ENCODE results near the gene CNTNAP5.

CNTNAP5 gene

GRCh38 chr2:124586835-124587234, 561.7 kb downstream of the CNTNAP5 start:
- no peak for ATAC-seq (replicated peaks)
- Mint-ChIP-seq H3K27ac (no peak overlapping the region), H3K9me3 (peaks cover 5 to 18% of the 10 kb centered on the region in 2 donors), H3K4me1 (ENCODE audit: low read depth in 2 of 2) (no peaks in the 10 kb centered on the region), H3K27me3 (no peaks in the 10 kb centered on the region), H3K36me3 (ENCODE audit: insufficient read depth) (no peaks in the 10 kb centered on the region), H3K4me3 (no peak overlapping the region)
- DNase-seq, result no peak

GRCh38 chr2:124589971-124590370, 564.9 kb downstream of the CNTNAP5 start:
- no peak overlapping the region for H3K4me3 Mint-ChIP-seq
- H3K27ac Mint-ChIP-seq, result no peak overlapping the region
- ATAC-seq (replicated peaks) (no peak), DNase-seq (no peak)
- H3K36me3 Mint-ChIP-seq (ENCODE audit: insufficient read depth), result no peaks in the 10 kb centered on the region
- peaks cover 5 to 20% of the 10 kb centered on the region in 2 donors for H3K9me3 Mint-ChIP-seq
- no peaks in the 10 kb centered on the region for H3K27me3 Mint-ChIP-seq
- no peaks in the 10 kb centered on the region for H3K4me1 Mint-ChIP-seq (ENCODE audit: low read depth in 2 of 2)

GRCh38 chr2:124602759-124603158, 577.7 kb downstream of the CNTNAP5 start:
- no peaks in the 10 kb centered on the region for H3K4me1 Mint-ChIP-seq (ENCODE audit: low read depth in 2 of 2)
- no peaks in the 10 kb centered on the region for H3K36me3 Mint-ChIP-seq (ENCODE audit: insufficient read depth)
- ATAC-seq (replicated peaks) (no peak), DNase-seq (no peak)
- peaks cover 6 to 19% of the 10 kb centered on the region in 2 donors for H3K9me3 Mint-ChIP-seq
- no peaks in the 10 kb centered on the region for H3K27me3 Mint-ChIP-seq
- H3K27ac Mint-ChIP-seq, result no peak overlapping the region
- no peak overlapping the region for H3K4me3 Mint-ChIP-seq

- Mint-ChIP-seq H3K9me3 (peaks cover 6 to 19% of the 10 kb centered on the region in 2 donors), H3K36me3 (ENCODE audit: insufficient read depth) (no peaks in the 10 kb centered on the region), H3K27me3 (no peaks in the 10 kb centered on the region), H3K4me3 (no peak overlapping the region), H3K4me1 (ENCODE audit: low read depth in 2 of 2) (no peaks in the 10 kb centered on the region), H3K27ac (no peak overlapping the region)
- ATAC-seq (replicated peaks), result no peak
- no peak for DNase-seq
Observed at GRCh38 chr2:124604940-124605339, 579.9 kb downstream of the CNTNAP5 start.

GRCh38 chr2:124607679-124608078, 582.6 kb downstream of the CNTNAP5 start:
- Mint-ChIP-seq H3K4me1 (ENCODE audit: low read depth in 2 of 2) (no peaks in the 10 kb centered on the region), H3K36me3 (ENCODE audit: insufficient read depth) (no peaks in the 10 kb centered on the region), H3K27ac (no peak overlapping the region), H3K27me3 (no peaks in the 10 kb centered on the region), H3K9me3 (peaks cover 3 to 4% of the 10 kb centered on the region in 2 donors), H3K4me3 (no peak overlapping the region)
- ATAC-seq (replicated peaks) (no peak), DNase-seq (no peak)

GRCh38 chr2:124609667-124610066, 584.6 kb downstream of the CNTNAP5 start:
- no peak overlapping the region for H3K4me3 Mint-ChIP-seq
- H3K36me3 Mint-ChIP-seq (ENCODE audit: insufficient read depth), result no peaks in the 10 kb centered on the region
- H3K27ac Mint-ChIP-seq, result no peak overlapping the region
- no peaks in the 10 kb centered on the region for H3K27me3 Mint-ChIP-seq
- DNase-seq, result no peak
- H3K9me3 Mint-ChIP-seq, result no peaks in the 10 kb centered on the region
- H3K4me1 Mint-ChIP-seq (ENCODE audit: low read depth in 2 of 2), result no peaks in the 10 kb centered on the region
- no peak for ATAC-seq (replicated peaks)

- Mint-ChIP-seq H3K27ac (no peak overlapping the region), H3K4me3 (no peak overlapping the region), H3K36me3 (ENCODE audit: insufficient read depth) (no peaks in the 10 kb centered on the region), H3K9me3 (no peaks in the 10 kb centered on the region), H3K4me1 (ENCODE audit: low read depth in 2 of 2) (no peaks in the 10 kb centered on the region), H3K27me3 (no peaks in the 10 kb centered on the region)
- ATAC-seq (replicated peaks) (no peak), DNase-seq (no peak)
Observed at GRCh38 chr2:124610141-124610540, 585.1 kb downstream of the CNTNAP5 start.

- ATAC-seq (replicated peaks) (no peak), DNase-seq (no peak)
- Mint-ChIP-seq H3K4me1 (ENCODE audit: low read depth in 2 of 2) (no peaks in the 10 kb centered on the region), H3K4me3 (no peak overlapping the region), H3K9me3 (peaks cover 0 to 2% of the 10 kb centered on the region in 2 donors), H3K27ac (no peak overlapping the region), H3K27me3 (no peaks in the 10 kb centered on the region), H3K36me3 (ENCODE audit: insufficient read depth) (no peaks in the 10 kb centered on the region)
Observed at GRCh38 chr2:124610866-124611265, 585.8 kb downstream of the CNTNAP5 start.

GRCh38 chr2:124623560-124623959, 598.5 kb downstream of the CNTNAP5 start:
- Mint-ChIP-seq H3K27me3 (no peaks in the 10 kb centered on the region), H3K27ac (no peak overlapping the region), H3K9me3 (peaks cover 7 to 15% of the 10 kb centered on the region in 2 donors), H3K4me1 (ENCODE audit: low read depth in 2 of 2) (no peaks in the 10 kb centered on the region), H3K4me3 (no peak overlapping the region), H3K36me3 (ENCODE audit: insufficient read depth) (no peaks in the 10 kb centered on the region)
- ATAC-seq (replicated peaks), result no peak
- no peak for DNase-seq

- ATAC-seq (replicated peaks) (no peak), DNase-seq (no peak)
- H3K4me3 Mint-ChIP-seq, result no peak overlapping the region
- H3K36me3 Mint-ChIP-seq (ENCODE audit: insufficient read depth), result no peaks in the 10 kb centered on the region
- no peaks in the 10 kb centered on the region for H3K27me3 Mint-ChIP-seq
- H3K27ac Mint-ChIP-seq, result no peak overlapping the region
- H3K9me3 Mint-ChIP-seq, result peaks cover 5 to 9% of the 10 kb centered on the region in 2 donors
- H3K4me1 Mint-ChIP-seq (ENCODE audit: low read depth in 2 of 2), result no peaks in the 10 kb centered on the region
Observed at GRCh38 chr2:124625561-124625960, 600.5 kb downstream of the CNTNAP5 start.

GRCh38 chr2:124626993-124627392, 601.9 kb downstream of the CNTNAP5 start:
- Mint-ChIP-seq H3K4me3 (no peak overlapping the region), H3K4me1 (ENCODE audit: low read depth in 2 of 2) (no peaks in the 10 kb centered on the region), H3K36me3 (ENCODE audit: insufficient read depth) (no peaks in the 10 kb centered on the region), H3K27ac (no peak overlapping the region), H3K27me3 (no peaks in the 10 kb centered on the region), H3K9me3 (peaks cover 8 to 9% of the 10 kb centered on the region in 2 donors)
- DNase-seq (no peak), ATAC-seq (replicated peaks) (no peak)

GRCh38 chr2:124633812-124634211, 608.7 kb downstream of the CNTNAP5 start:
- H3K9me3 Mint-ChIP-seq, result peaks cover 9 to 16% of the 10 kb centered on the region in 2 donors
- ATAC-seq (replicated peaks), result no peak
- no peak overlapping the region for H3K27ac Mint-ChIP-seq
- no peaks in the 10 kb centered on the region for H3K36me3 Mint-ChIP-seq (ENCODE audit: insufficient read depth)
- no peaks in the 10 kb centered on the region for H3K27me3 Mint-ChIP-seq
- no peaks in the 10 kb centered on the region for H3K4me1 Mint-ChIP-seq (ENCODE audit: low read depth in 2 of 2)
- no peak overlapping the region for H3K4me3 Mint-ChIP-seq
- DNase-seq, result no peak

GRCh38 chr2:124639524-124639923, 614.4 kb downstream of the CNTNAP5 start:
- ATAC-seq (replicated peaks) (no peak), DNase-seq (no peak)
- H3K4me3 Mint-ChIP-seq, result no peak overlapping the region

GRCh38 chr2:124640221-124640750, 615.2 kb downstream of the CNTNAP5 start:
- Mint-ChIP-seq H3K27me3 (no peaks in the 10 kb centered on the region), H3K36me3 (ENCODE audit: insufficient read depth) (no peaks in the 10 kb centered on the region), H3K4me3 (no peak overlapping the region), H3K9me3 (peaks cover 2 to 16% of the 10 kb centered on the region in 2 donors), H3K27ac (no peak overlapping the region), H3K4me1 (ENCODE audit: low read depth in 2 of 2) (no peaks in the 10 kb centered on the region)
- DNase-seq (no peak), ATAC-seq (replicated peaks) (no peak)

More at GRCh38 chr2:124639524-124639923, 614.4 kb downstream of the CNTNAP5 start:
- Mint-ChIP-seq H3K4me1 (ENCODE audit: low read depth in 2 of 2) (no peaks in the 10 kb centered on the region), H3K27me3 (no peaks in the 10 kb centered on the region), H3K27ac (no peak overlapping the region), H3K9me3 (peaks cover 6 to 16% of the 10 kb centered on the region in 2 donors), H3K36me3 (ENCODE audit: insufficient read depth) (no peaks in the 10 kb centered on the region)
